OCI-LY3 (cell line): ENCODE results near the gene BCL2L12.

Experiments
- H2AFZ ChIP-seq: fragments of 200-600, 300-600 bp; shearing (Covaris generic); 2 replicates; pipeline ENCODE4 v1.6.0; 2014; ENCODE audit warnings: antibody characterized with exemption, low read depth, low read length
- H3K27ac ChIP-seq: fragments of 200-600, 300-600 bp; sonication (generic); 2 replicates; pipeline ENCODE4 v1.5.1; 2014; ENCODE audit warnings: mild to moderate bottlenecking, low read length, moderate library complexity, mixed read lengths
- H3K27me3 ChIP-seq: fragments of 200-600, 300-600 bp; sonication (generic); 2 replicates; pipeline ENCODE4 v1.6.1; 2014; ENCODE audit warnings: low read depth, low read length, mixed read lengths
- H3K36me3 ChIP-seq: fragments of 200-600, 300-600 bp; sonication (generic); replicated peaks from 2 replicates; pipeline ENCODE3; 2014; ENCODE audit warnings: low read depth, low read length, mixed read lengths
- H3K4me1 ChIP-seq: fragments of 300-600, 200-600 bp; sonication (generic); 2 replicates; pipeline ENCODE4 v1.6.1; 2014; ENCODE audit warnings: low read length, mixed read lengths
- H3K4me2 ChIP-seq: fragments of 200-600, 300-600 bp; sonication (generic); 2 replicates; pipeline ENCODE4 v1.6.1; 2014; ENCODE audit warnings: low read length, mixed read lengths
- H3K4me3 ChIP-seq: fragments of 300-600, 200-600 bp; sonication (generic); 2 replicates; pipeline ENCODE4 v1.5.1; 2014; ENCODE audit warnings: antibody characterized with exemption, mild to moderate bottlenecking, low read length, moderate library complexity
- H3K79me2 ChIP-seq: fragments of 300-600, 200-600 bp; shearing (Covaris generic); 2 replicates; pipeline ENCODE4 v1.6.1; 2014; ENCODE audit warnings: mild to moderate bottlenecking, low read length, mixed read lengths
- H3K9ac ChIP-seq: fragments of 300-600, 200-600 bp; shearing (Covaris generic); 2 replicates; pipeline ENCODE4 v1.6.0; 2014; ENCODE audit warnings: mild to moderate bottlenecking, low read length, moderate library complexity
- H3K9me3 ChIP-seq: fragments of 200-600, 300-600 bp; shearing (Covaris generic); 2 replicates; pipeline ENCODE4 v1.6.1; 2014; ENCODE audit warnings: low read length, mixed read lengths; ENCODE audit not compliant: insufficient read depth
- H4K20me1 ChIP-seq: fragments of 200-600, 300-600 bp; sonication (generic); 2 replicates; pipeline ENCODE4 v1.6.1; 2016; ENCODE audit warnings: low read length, mixed read lengths; ENCODE audit not compliant: insufficient read depth
- CTCF ChIP-seq: fragments of 200-600, 300-600 bp; sonication (generic); IDR thresholded peaks from 2 replicates; pipeline ENCODE4 v1.5.1; 2014; ENCODE audit warnings: antibody characterized with exemption, low read length, low read depth
- EZH2phosphoT487 ChIP-seq: fragments of 200-600 bp; shearing (Covaris generic); IDR thresholded peaks from 2 replicates; pipeline ENCODE4 v1.6.1; 2018; ENCODE audit warnings: antibody characterized with exemption, mixed run types, low read depth

Gene BCL2L12

GRCh38 chr19:49699364-49699763, 33.6 kb downstream of the BCL2L12 start:
- H3K27me3 ChIP-seq, result no peaks in the 10 kb centered on the region
- no peak overlapping the region for H3K4me3 ChIP-seq
- H3K9me3 ChIP-seq, result no peaks in the 10 kb centered on the region
- no peak for TF ChIP-seq EZH2phosphoT487
- TF ChIP-seq CTCF, result no peak
- no peak overlapping the region for H3K9ac ChIP-seq
- H3K4me2 ChIP-seq, result no peak overlapping the region
- no peak overlapping the region for H3K27ac ChIP-seq
- no peaks in the 10 kb centered on the region for H3K36me3 ChIP-seq
- H3K79me2 ChIP-seq, result no peaks in the 10 kb centered on the region
- no peaks in the 10 kb centered on the region for H4K20me1 ChIP-seq
- H3K4me1 ChIP-seq, result no peaks in the 10 kb centered on the region
- H2AFZ ChIP-seq, result no peak overlapping the region

- no peak for TF ChIP-seq EZH2phosphoT487
- TF ChIP-seq CTCF, result no peak
- H3K9ac ChIP-seq, result no peak overlapping the region
- no peak overlapping the region for H3K27ac ChIP-seq
These were observed 34.8 kb downstream of the BCL2L12 start for GRCh38 chr19:49700563-49700962.

GRCh38 chr19:49701271-49701786, 35.6 kb downstream of the BCL2L12 start:
- Histone ChIP-seq H3K4me3 (no peak overlapping the region), H2AFZ (no peak overlapping the region)

More at GRCh38 chr19:49700563-49700962, 34.8 kb downstream of the BCL2L12 start:
- no peaks in the 10 kb centered on the region for H3K4me1 ChIP-seq
- no peaks in the 10 kb centered on the region for H3K27me3 ChIP-seq
- H2AFZ ChIP-seq, result no peak overlapping the region
- no peaks in the 10 kb centered on the region for H3K9me3 ChIP-seq
- no peak overlapping the region for H3K4me3 ChIP-seq
- no peak overlapping the region for H3K4me2 ChIP-seq
- no peaks in the 10 kb centered on the region for H4K20me1 ChIP-seq
- H3K79me2 ChIP-seq, result no peaks in the 10 kb centered on the region
- H3K36me3 ChIP-seq, result no peaks in the 10 kb centered on the region

More at GRCh38 chr19:49701271-49701786, 35.6 kb downstream of the BCL2L12 start:
- Histone ChIP-seq H3K36me3 (no peaks in the 10 kb centered on the region), H3K4me2 (no peak overlapping the region), H3K27me3 (no peaks in the 10 kb centered on the region), H3K27ac (no peak overlapping the region), H3K9me3 (no peaks in the 10 kb centered on the region), H3K4me1 (no peaks in the 10 kb centered on the region), H3K9ac (no peak overlapping the region), H3K79me2 (no peaks in the 10 kb centered on the region), H4K20me1 (no peaks in the 10 kb centered on the region)
- no peak for TF ChIP-seq EZH2phosphoT487
- TF ChIP-seq CTCF, result no peak
